Suppressor macrophage treated with lipopolysaccharide for 1 hour (primary cell): ENCODE results near the gene MAP3K19.
A peak's percentile ranks its signal among the peaks of the same experiment; 100 is the strongest.

Experiments used
- DNase-seq, 3 donors: peaks; one replicate each; pipeline ENCODE4 v3.0.0-alpha.2; 2020 to 2022

MAP3K19 gene

DNA sequence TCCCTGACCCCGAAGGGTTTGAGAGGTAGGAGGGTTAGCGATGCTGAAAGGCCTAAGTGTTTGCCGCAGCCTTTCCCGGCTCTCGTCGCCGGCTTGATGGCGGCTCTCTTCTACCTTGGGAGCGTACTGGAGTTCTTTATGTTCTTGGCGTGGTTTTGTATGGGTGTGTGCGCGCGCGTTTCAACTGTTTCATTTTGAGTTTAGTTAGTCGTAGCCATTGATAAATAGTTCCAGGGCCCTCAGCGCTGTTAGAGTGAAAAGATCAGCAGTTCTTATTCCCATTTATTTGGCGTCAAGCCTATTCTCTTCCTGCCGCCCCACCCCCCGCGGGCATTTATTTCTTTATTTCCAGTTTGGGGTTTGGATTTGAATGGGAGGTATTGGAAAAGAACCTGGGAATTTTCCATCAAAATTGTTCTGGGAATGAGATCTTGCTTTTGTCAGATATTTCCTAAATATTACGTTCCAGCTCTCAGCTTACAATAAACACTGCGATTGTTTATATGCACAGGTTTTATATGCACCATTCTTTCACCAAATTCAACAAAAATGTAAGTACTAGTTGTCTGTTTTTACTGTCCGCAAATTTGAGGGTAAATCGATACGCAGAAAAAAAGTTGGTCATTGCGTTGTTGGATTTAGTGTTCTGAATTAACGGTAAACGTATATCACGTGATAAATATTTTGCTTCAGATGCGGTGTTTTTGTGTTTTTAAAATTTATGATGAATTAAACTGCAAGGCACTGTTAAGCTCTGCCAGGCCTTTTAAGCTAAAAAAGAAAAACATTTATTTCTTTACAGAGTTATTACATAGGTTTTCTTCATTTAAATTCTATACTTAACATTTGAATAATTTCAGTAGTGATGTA lies 127.7 kb downstream of the MAP3K19 start:
- peak in 1 of 3 donors; percentile 57 for DNase-seq

DNA sequence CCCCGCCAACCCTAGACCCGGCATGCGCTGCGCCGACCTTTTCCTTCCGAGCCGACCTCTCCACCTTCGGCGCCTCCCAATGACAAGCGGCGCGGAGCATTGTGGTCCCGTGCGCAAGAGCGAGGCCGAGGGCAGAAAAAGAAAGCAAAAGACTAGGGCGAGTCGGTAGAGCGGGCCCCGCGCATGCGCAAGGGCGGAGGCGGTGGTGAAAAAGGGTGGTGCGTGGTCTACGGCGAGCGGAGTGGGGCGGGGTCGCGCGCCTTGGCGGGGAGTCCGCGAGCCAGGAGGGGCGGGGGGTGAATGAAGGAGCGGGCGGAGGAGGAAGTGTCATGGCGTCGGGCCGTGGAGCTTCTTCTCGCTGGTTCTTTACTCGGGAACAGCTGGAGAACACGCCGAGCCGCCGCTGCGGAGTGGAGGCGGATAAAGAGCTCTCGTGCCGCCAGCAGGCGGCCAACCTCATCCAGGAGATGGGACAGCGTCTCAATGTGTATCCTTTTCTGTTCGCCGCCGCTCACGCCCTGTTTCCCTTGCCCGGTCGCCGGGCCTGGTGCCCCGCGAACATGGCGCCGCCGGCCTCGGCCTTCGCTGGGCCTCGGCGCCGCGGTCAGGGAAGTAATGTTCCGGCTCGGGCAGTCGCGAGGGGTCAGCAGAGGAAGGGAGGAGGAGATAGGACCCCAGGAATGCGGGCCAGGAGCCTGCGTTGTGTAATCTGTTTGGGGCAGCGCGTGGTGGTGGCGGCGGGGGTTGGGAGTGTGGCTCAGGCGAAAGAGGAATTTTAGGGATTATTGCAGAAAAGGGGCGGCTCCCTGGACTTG lies 128.5 kb downstream of the MAP3K19 start, which contains the start of gene CCNT2:
TSS of gene CCNT2 (plus strand) at position 297 of the 815 bp plus-strand sequence. CDS start at position 330, 33 bp downstream.
- DNase-seq, result peak; percentile 100

DNA sequence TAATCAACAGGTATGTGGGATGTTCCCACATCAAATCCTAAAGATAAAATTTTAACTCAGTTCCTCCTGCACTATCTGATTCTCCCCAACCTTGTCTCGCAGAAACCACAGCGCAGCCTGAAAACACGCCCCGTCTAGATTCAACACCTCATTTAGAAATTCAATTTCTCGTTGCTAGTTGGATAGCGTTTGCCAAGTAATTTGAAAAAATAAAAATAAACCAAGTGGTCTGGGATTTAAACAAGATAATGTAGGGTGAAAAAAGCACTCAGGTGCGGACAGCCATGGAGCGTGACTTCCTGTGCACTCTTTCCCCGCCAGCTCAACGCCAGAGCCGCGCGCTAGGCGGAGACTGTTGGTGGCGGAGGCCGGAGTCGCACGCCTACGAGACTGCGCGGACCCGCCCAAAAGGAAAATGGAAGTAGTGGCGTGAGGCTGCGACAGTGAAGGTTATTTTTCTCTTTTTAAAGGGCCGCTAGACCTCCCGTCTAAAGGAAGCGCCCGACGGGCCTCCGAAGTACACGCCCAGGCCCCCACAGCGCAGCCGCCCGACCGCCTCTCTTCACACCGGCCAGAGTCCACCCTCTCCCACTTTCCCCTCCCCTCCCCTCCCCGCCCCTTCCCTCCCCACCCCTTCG lies 129.2 kb downstream of the MAP3K19 start:
- DNase-seq, result peak in 2 of 3 donors; percentile 94 to 95

DNA sequence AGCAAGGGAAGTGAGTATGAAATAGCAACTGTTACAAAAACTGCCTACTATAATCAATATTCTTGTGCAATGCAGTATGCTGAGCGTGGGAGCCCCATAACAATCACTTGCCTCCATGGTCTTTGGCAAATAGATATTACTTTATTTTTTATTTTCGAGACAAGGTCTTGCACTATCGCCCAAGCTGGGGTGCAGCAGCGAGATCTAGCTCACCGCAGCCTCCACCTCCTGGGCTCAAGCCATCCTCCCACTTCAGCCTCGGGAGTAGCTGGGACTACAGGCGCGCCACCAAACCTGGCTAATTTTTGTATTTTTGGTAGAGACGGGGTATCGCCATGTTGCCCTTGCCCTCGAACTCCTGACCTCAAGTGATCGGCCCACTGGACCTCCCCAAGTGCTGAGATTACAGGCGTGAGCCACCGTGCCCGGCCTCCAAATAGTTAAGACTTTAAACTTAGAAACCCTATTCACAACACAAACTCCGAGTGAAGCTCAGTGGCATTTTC lies 129.8 kb downstream of the MAP3K19 start:
- no peak for DNase-seq
